GM19043 (cell line): ENCODE measurements around the gene KLB.

Experiments
- ATAC-seq: cut with Tn5 transposase; IDR thresholded peaks from one replicate; pipeline ENCODE4 v1.9.1; 2021; ENCODE audit warnings: low read depth; ENCODE audit not compliant: unreplicated experiment

The KLB gene

GRCh38 chr4:39458505-39459300 lies 52.0 kb downstream of the KLB start, which contains the start of the genes LIAS and RPL9:
LIAS (plus strand) TSS chr4:39459056; CDS start chr4:39459118, 62 bp downstream.
RPL9 (minus strand) TSS chr4:39458922; CDS start chr4:39458439, 483 bp downstream.
- ATAC-seq = peak; percentile 77

- no peak for ATAC-seq
Observed at GRCh38 chr4:39464886-39465501, 58.3 kb downstream of the KLB start.

- no peak for ATAC-seq
Observed at GRCh38 chr4:39466747-39467146, 60.0 kb downstream of the KLB start.

- ATAC-seq = no peak
Observed at GRCh38 chr4:39467464-39467863, 60.7 kb downstream of the KLB start.

GRCh38 chr4:39469429-39470077 lies 62.8 kb downstream of the KLB start:
- peak; percentile 75 for ATAC-seq

- no peak for ATAC-seq
Observed at GRCh38 chr4:39470402-39470801, 63.7 kb downstream of the KLB start.

GRCh38 chr4:39472396-39472795 lies 65.7 kb downstream of the KLB start:
- no peak for ATAC-seq

- ATAC-seq = no peak
Observed at GRCh38 chr4:39476187-39476895, 69.6 kb downstream of the KLB start.

GRCh38 chr4:39480251-39480650 lies 73.5 kb downstream of the KLB start:
- no peak for ATAC-seq

- no peak for ATAC-seq
Observed at GRCh38 chr4:39480902-39481695, 74.4 kb downstream of the KLB start.

- ATAC-seq = no peak
Observed at GRCh38 chr4:39484582-39485272, 78.0 kb downstream of the KLB start.

GRCh38 chr4:39486221-39486804 lies 79.6 kb downstream of the KLB start:
- ATAC-seq = no peak

GRCh38 chr4:39490322-39490721 lies 83.6 kb downstream of the KLB start:
- ATAC-seq = no peak

GRCh38 chr4:39494354-39494753 lies 87.6 kb downstream of the KLB start:
- no peak for ATAC-seq

- no peak for ATAC-seq
Observed at GRCh38 chr4:39495446-39496213, 88.9 kb downstream of the KLB start.

- no peak for ATAC-seq
Observed at GRCh38 chr4:39497909-39498726, 91.4 kb downstream of the KLB start.

- no peak for ATAC-seq
Observed at GRCh38 chr4:39498727-39499020, 91.9 kb downstream of the KLB start.
